ENCODE data around the gene STEAP4.

GRCh38 chr7:88306590-88307048, at the start of gene STEAP4:
- TF ChIP-seq POLR2A (IDR thresholded peaks at IDR 0.05) (peak in 2 of 3 donors; percentile 58 to 63), CTCF (IDR thresholded peaks at IDR 0.05) (no peak)
